ENCODE measurements around the gene SIX5.

SIX5 gene

DNA sequence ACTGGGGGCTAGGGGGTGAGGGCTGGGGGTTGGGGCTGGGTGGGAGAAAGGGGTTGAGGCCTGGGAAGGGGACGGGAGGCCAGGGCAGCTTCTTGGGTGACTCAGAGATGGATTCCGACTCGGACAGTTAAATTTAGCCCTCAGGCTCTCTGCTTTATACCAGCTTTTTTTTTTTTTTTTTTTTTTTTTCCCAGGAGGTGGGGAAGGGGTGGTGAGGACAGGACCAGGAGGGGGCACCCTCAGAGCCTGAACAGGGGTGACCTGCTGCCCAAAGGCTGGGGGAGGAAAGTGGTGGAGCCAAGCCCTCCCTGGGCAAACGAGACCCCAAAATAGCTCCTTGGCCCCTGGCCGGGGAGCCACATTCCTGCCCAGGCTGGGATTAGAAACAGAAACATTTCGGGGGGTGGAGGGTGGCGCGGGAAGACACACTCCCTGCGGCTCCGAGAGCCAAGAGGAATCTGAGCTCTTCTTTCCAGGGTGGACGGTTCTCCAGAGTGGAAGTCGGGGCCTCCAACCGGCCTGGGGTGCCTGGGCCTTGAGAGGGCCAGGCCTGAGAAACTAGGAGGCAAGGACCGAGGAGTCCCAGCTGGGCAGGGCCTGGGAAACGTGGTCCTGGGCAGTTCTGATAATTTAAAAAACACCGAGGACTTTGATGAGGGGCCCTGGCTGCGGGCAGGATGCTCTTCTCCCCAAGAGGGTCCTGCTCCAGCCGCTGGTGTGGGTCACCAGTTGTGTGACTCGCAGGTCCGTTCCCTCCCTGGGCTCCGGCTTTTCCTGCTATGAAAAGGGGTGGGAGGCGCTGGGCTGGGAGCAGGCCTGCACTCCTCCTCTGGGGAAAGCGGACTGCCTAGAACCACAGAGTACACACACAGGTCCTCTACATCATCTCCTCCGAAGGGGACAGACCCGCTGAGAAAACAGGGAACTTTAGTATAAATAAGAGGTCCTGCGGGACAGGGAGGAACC lies 14.1 kb upstream of the SIX5 start:
- no peaks in the 10 kb centered on the region for H3K9me3 ChIP-seq
- TF ChIP-seq, protein P1, sequence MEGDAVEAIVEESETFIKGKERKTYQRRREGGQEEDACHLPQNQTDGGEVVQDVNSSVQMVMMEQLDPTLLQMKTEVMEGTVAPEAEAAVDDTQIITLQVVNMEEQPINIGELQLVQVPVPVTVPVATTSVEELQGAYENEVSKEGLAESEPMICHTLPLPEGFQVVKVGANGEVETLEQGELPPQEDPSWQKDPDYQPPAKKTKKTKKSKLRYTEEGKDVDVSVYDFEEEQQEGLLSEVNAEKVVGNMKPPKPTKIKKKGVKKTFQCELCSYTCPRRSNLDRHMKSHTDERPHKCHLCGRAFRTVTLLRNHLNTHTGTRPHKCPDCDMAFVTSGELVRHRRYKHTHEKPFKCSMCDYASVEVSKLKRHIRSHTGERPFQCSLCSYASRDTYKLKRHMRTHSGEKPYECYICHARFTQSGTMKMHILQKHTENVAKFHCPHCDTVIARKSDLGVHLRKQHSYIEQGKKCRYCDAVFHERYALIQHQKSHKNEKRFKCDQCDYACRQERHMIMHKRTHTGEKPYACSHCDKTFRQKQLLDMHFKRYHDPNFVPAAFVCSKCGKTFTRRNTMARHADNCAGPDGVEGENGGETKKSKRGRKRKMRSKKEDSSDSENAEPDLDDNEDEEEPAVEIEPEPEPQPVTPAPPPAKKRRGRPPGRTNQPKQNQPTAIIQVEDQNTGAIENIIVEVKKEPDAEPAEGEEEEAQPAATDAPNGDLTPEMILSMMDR (IDR thresholded peaks at IDR 0.05; ENCODE audit: low read depth, low read length): no peak
- no peak for DNase-seq
- H3K27me3 ChIP-seq: no peaks in the 10 kb centered on the region
- H3K4me1 ChIP-seq: peaks cover 14% of the 10 kb centered on the region
- H3K36me3 ChIP-seq: peaks cover 20% of the 10 kb centered on the region
- H3K4me3 ChIP-seq (ENCODE audit: low read depth, low read length): no peak overlapping the region

DNA sequence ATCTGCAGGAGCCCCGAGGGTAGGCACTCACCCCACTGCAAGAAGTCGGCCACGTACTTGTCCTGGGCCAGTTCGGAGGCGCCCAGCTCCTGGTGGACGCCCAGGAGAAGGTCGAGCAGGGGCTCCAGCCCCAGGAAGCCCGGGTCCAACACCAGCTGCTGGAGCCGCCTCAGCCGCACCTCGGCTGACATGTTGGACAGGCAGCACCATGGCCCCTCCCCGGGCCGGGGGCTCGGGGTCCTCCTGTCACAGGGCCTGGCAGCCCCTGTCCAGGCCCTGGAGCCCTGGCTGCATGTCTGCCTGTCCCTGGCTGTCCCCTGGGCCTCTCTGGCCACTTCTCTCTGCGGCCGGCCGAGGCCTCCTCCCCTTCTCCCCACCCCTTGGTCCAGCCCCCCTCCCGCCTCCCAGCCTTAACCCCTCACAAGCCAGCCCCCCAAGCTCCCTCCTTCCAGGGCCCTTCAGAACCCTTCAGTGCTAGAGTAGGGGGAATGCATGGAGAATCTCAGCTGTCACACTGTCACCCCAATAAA lies 13.2 kb upstream of the SIX5 start, which contains the start of gene DMPK:
Gene DMPK (minus strand): TSS at position 329 of the 530 bp plus-strand sequence. CDS start 138 bp downstream, at position 191.
- TF ChIP-seq, protein P1 (IDR thresholded peaks at IDR 0.05; ENCODE audit: low read depth, low read length): no peak
- no peaks in the 10 kb centered on the region for H3K9me3 ChIP-seq
- peaks cover 26% of the 10 kb centered on the region for H3K36me3 ChIP-seq
- H3K4me1 ChIP-seq: peaks cover 14% of the 10 kb centered on the region
- H3K27me3 ChIP-seq: no peaks in the 10 kb centered on the region
- no peak for DNase-seq
- no peak within 1 kb of the TSS for H3K4me3 ChIP-seq (ENCODE audit: low read depth, low read length)

DNA sequence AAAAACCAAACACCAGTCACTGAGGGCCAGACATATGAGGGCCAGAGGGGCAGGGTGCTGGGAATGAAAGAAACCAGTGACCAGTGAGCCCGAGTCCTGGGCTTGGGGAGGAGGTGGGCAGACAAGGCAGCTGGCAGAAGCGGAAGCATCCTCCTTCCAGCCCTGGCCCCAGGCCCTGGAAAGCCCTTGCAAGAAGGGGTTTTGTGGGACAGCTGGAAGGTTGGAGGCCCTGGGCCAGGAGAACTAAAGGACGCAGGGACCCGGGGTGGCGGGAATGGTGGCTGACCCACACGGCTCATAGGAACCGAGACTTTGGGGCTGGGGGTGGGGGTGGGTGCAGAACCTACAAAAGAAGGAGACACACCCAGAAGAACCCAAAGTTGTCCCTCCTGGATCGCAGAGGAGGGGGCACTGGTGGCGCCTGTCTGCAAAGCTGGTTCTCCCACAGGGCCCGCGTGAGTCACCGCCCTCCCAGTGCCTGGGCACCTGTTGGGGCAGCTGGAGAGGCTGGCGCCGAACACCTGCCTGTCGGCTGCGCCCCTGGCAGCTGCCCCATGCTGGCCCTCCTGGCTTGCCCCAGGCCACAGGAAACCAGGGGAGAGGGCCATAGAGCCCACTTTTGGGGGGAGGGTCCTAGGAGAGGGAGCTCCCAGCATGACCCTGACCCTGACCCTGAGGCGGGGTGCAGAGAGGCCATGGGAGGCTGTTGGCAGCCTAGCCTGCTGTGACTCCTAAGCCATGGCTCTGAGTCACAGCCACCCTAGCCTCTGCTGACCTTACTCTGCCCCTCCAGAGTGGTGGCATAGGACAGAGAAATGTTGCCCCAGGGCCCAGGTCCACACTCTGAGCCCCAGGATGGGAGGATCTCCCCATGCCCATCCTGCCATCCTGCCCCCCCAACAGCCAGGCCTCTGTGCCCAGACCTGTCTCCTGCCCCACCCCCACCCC lies 12.4 kb upstream of the SIX5 start:
- TF ChIP-seq, protein P1 (IDR thresholded peaks at IDR 0.05; ENCODE audit: low read depth, low read length): no peak
- peaks cover 14% of the 10 kb centered on the region for H3K4me1 ChIP-seq
- no peak overlapping the region for H3K4me3 ChIP-seq (ENCODE audit: low read depth, low read length)
- H3K27me3 ChIP-seq: no peaks in the 10 kb centered on the region
- H3K36me3 ChIP-seq: peaks cover 28% of the 10 kb centered on the region
- peak; percentile 79 for DNase-seq
- no peaks in the 10 kb centered on the region for H3K9me3 ChIP-seq

DNA sequence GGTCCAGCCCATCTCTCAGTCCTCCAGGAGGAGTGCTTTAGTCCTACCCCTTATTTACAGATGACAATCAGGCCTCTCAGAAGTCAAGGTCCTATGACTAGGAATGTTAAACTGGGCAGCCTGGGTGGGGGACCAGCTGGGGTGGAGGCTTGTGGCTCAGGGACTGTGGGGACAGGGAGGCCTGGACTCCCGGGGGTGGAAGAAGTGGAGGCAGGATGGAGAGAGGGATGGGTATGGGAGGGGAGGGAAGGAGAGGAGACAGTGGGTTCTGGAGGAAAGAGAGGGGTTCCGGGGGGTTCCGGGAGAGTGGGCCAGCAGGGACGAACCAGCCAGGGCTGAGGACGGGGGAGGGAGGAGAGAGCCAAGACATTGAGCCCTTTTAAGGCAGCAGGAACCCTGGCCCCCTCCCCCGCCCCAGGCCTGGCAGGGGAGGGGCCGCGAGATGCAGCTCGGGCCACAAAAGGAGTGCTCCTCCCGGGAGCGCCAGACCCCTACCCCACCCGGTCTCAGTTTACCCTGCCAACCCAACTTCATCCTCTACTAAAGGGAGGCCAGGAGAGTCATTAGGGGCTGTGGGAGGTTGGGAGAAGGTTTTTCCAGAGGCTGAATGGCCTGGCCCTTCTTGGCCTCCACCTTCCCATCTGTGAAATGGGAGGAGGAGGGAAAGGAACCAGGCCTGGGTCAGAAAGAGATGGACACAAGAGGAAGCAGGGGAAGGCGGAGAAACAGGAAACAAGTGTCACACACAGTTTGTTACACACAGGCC lies 11.6 kb upstream of the SIX5 start:
- TF ChIP-seq, protein P1 (IDR thresholded peaks at IDR 0.05; ENCODE audit: low read depth, low read length): no peak
- peaks cover 14% of the 10 kb centered on the region for H3K4me1 ChIP-seq
- no peak overlapping the region for H3K4me3 ChIP-seq (ENCODE audit: low read depth, low read length)
- DNase-seq: no peak
- peaks cover 19% of the 10 kb centered on the region for H3K36me3 ChIP-seq
- no peaks in the 10 kb centered on the region for H3K27me3 ChIP-seq
- no peaks in the 10 kb centered on the region for H3K9me3 ChIP-seq

DNA sequence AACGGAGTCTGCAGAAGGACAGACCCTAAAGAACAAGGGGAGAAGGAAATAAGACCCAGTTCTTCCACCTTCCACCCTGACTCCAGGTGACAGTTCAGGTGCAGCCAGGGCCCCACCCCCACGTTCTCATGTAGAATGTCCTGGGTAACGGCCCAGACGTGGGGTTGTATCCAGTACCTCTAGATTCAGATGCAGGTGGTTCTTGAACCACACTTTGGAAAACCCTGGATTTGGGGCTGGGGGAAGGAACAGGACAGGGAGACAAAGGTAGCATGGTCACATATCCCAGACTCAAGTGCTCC lies 11.0 kb upstream of the SIX5 start:
- TF ChIP-seq, protein P1 (IDR thresholded peaks at IDR 0.05; ENCODE audit: low read depth, low read length): no peak
- DNase-seq: no peak
- no peak overlapping the region for H3K4me3 ChIP-seq (ENCODE audit: low read depth, low read length)
- H3K9me3 ChIP-seq: no peaks in the 10 kb centered on the region
- no peaks in the 10 kb centered on the region for H3K27me3 ChIP-seq
- peaks cover 18% of the 10 kb centered on the region for H3K36me3 ChIP-seq
- peaks cover 14% of the 10 kb centered on the region for H3K4me1 ChIP-seq

All from BE2C (cell line).